ENCODE results near the gene PLD5. TPM values are rescaled to one million over a fixed set of nuclear protein-coding genes. Genes with fewer than 3 reads are reported as not detected.
"Not testable (repeated sequence)": the region's sequence is repeated elsewhere in the genome, so short reads cannot be mapped to it uniquely, and the experiment has no call there.

The PLD5 gene
- polyA plus RNA-seq, 10 donors = 0.92 to 3.2 (median 1.2) TPM

DNA sequence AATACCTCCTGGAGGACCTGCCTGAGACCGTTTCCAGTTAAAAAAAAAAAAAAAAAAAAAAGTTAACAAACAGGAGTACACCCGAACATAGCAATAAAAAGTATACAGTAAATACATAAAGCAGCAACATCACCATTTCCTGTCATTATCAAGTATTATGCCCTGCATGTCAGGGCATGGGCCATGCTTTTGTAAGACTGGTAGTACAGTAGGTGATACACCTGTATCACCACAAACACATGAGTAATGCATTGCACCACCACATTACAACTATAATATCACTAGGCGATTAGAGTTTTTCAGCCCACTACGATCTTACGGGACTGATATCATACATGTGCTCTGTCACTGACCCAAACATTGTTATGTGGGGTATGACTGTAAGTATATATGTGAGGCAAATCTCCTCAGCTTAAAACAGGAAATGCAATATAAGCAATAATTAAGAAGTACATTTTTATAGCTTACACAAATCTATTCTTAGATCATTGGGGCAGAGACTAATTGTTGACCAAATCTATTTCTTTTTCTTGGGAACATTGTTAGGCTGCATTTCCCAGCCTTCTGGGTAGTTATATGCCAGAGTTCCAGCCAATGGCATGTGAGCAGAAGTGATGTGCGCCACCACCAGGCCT is 98.1 kb downstream of the PLD5 start:
- DNase-seq = no peak

DNA sequence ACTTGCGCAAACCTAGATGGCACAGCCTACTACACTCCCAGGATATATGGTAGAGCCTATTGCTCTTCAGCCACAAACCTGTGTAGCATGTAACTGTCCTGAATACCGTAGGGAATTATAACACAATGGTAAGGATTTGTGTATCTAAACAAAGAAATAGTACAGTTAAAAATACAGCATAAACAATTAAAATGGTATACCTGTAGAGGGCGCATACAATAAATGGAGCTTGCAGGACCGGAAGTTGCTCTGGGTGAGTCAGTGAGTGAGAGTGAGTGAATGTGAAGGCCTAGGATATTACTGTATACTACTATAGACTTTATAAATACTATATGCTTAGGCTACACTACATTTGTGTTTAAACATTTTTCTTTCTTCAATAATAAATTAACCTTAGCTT is 99.3 kb downstream of the PLD5 start:
- DNase-seq = no peak

- DNase-seq = no peak
These were observed 107.8 kb downstream of the PLD5 start for GRCh38 chr1:242416657-242417056.

DNA sequence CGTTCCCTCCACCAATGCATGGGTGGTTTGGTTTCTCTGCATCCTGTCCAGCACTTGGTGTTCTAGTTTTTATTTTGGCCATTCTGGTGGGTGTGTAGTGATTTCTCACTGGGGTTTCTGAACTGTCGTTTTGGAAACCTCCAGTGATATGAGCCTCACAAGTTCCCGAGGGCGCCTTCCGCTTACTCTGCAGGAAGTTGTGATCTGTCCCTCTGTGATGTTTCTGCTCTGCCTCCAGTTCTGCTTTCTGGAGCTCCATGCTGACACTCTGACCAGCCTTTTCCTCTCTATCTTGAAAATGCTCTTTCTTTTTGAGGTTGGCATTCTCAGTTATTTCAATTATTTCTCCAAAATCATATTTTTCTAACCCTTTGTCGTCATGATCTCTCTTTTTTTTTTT is 111.6 kb downstream of the PLD5 start:
- no peak for DNase-seq

- DNase-seq = no peak
These were observed 112.6 kb downstream of the PLD5 start for GRCh38 chr1:242411901-242412300.

DNA sequence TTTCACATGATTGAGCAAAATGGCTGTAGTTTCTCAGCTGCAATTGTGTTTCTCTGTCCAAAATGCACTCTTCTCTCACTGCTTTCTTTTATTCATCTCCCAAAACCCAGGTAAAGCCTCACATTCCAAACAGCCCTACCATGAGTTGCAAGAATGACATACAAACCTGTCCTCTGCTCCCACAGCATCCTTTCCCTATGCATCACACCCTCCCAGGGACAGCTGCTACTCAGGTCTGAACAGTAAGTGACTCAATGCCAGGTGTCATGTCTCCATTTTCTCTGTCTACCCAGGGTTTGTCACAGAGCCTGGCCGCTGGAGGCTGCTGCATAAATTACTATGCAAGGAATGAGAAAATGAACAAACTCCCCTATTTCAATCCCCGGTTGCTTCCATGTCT is 118.5 kb downstream of the PLD5 start:
- DNase-seq = no peak

- no peak for DNase-seq
These were observed 120.2 kb downstream of the PLD5 start for GRCh38 chr1:242404296-242404695.

GRCh38 chr1:242402956-242403355 is 121.5 kb downstream of the PLD5 start:
- DNase-seq = no peak

DNA sequence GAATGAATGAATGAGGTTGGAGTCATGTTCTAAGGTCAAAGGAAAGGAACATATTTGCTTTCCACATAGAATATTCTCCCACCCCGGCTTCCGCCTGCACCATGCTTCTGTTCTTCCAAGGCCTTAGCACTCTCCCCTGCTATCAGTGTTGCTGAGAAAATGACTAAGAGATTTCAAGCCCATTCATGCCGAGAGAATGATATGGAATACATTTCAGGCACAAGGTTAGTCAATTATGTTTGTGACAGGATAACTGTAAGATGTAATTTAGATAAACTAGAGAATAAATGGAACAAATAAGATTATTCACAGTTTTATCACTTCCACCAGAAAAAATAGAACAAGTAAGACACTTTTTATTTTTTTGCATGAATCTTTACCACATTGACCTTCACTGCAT is 122.6 kb downstream of the PLD5 start:
- no peak for DNase-seq

- no peak for DNase-seq
These were observed 126.1 kb downstream of the PLD5 start for GRCh38 chr1:242398351-242398750.

DNA sequence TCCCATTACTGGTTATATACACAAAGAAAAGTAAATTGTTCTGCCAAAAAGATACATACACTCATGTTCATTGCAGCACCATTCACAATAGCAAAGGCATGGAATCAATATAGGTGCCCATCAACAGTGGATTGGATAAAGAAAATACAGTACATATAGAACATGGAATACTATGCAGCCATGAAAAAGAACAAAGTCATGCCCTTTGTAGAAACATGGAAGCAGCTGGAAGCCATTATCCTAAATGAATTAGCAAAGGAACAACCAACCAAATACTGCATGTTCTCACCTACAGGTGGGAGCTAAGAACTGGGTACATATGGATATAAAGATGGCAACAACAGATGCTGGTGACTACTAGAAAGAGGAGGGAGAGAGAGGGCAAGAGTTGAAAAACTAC is 132.6 kb downstream of the PLD5 start:
- no peak for DNase-seq

DNA sequence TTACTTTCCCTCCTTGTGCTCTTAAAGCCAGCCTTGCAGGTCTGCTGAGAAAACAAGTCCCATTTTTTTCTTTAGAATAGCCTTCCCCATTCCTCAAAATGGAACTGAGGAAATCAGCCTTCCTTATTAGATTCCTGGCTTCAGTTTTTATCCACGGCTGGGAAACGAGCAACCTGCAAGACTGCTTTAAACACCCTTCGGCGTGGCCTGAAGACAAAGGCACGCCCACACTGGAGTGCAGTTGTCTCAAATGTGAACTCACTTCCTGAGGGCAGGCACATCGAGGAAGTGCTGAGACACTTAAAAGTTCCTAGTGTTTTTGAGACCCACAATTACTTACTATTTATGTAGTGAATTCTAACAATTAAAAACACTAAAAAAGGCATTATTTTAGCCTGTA is 148.4 kb downstream of the PLD5 start:
- DNase-seq = not testable (repeated sequence)

DNA sequence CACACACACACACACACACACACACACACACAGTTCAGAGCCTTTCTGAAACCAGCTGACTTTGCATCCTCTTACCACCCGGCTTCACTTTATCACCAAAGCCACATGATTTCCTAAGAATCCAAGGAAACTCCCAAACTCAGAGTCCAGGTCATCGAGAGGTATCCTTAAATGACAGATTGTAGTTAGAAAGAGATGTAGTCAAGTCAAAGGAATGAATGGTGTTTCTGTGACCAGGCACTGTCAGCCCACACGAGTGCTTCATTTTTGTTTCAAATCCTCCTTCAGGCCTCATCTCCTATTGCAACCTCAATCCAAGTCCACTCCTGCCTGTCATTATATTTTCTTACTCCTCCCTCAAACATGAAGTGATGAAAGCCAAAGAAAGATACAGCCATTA is 174.1 kb downstream of the PLD5 start:
- peak in 1 of 3 donors; percentile 4 for DNase-seq

DNA sequence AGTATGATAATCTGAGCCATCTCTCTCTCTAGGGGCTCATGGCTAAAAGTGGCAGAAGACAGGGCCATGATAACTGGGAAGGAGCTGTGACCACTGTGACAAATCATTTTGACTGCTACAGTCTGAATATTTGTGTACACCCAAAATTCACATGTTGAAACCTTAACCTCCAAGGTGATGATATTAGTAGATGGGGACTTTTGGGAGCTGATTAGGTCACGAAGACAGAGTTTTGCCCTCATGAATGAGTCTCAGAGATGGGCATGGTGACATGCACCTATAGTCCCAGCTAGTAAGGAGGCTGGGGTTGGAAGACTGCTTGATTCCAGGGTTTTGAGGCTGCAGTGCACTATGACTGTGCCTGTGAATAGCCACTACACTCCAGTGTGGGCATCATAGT is 174.9 kb downstream of the PLD5 start:
- DNase-seq = no peak

GRCh38 chr1:242330865-242331264 is 193.6 kb downstream of the PLD5 start:
- DNase-seq = not testable (repeated sequence)

- DNase-seq = not testable (repeated sequence)
These were observed 197.1 kb downstream of the PLD5 start for GRCh38 chr1:242327381-242327780.

DNA sequence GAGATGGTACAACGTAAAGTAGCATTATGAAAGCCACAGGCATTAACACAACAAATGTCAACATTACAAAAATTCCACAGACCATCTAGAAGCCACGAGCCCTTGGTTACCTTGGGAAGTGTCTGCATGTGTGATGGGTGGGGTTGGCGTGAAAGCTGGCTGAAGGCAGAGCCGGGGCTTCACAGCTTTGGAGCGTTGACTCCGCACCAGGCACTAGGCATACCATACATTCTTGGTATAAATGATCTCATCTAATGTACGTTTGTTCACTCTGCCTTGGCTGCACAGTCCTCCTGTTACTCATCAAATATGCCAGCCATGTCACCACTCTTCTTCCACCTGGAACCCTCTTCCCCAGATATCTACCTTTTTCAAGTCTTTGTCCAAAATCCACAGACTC is 202.5 kb downstream of the PLD5 start:
- not testable (repeated sequence) for DNase-seq

GRCh38 chr1:242318140-242318539 is 206.4 kb downstream of the PLD5 start:
- no peak for DNase-seq

DNA sequence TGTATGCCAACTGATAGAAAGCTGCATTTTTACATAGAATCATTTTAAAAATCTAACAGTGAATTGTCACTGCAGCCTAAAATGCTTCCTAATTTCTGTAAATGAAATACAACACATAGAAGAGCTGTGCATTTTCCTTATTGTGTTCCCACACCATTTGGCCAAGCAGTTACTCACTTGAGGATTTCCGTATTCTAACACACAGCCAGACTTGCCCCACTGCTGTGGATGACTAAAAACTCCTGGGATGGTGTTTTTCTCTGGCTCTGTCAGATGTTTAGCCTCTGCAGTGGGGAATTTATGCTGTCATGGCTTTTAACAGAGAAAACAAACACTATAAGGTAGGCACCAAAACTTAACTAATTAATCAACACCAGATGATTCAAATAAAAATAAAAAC is 209.6 kb downstream of the PLD5 start:
- DNase-seq = not testable (repeated sequence)

DNA sequence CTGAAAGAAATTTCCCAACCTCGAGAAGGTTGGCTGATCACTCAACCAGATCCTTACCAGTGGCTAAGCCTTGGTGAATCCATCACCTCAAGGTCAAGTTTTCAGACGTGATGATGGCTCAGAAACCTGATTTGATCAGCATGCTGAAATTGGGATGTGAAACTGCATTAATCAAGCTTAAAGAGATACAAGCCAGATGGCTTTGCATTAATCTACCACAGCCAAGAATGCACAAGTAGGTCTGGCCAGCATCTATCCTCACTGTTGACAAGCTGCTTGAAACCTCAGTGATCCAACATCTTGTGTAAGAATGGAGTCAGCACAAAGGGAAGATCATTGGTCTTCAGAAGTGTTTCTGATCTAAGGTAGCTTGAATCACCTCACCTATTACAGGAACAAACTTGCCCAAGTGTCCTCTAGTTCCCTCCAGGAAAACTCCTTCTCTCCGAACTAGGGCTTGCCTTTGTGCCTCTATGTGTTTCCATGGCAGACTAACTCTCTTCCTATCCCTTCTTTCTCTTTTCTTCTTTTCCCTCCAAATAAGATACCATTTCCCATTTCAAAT is 210.3 kb downstream of the PLD5 start:
- not testable (repeated sequence) for DNase-seq

DNA sequence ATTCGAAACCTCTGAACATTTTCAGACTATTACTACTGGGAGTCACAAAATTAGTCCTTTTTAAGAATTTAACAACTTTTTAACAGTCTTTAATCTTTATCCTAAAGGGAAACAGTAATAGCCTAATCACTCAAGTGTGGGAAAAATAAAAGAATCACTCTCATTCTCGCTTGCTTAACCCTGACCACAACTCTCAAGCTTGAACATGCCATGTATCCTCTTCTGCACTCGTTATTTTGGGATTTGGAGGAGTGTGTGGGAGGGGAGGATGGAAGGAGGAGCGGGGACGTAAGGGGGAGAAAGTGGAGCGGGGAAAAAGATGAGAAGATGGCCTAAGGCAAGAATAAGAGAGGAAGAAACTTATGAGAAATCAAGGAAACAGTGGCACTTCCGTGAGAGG is 215.8 kb downstream of the PLD5 start:
- not testable (repeated sequence) for DNase-seq

DNA sequence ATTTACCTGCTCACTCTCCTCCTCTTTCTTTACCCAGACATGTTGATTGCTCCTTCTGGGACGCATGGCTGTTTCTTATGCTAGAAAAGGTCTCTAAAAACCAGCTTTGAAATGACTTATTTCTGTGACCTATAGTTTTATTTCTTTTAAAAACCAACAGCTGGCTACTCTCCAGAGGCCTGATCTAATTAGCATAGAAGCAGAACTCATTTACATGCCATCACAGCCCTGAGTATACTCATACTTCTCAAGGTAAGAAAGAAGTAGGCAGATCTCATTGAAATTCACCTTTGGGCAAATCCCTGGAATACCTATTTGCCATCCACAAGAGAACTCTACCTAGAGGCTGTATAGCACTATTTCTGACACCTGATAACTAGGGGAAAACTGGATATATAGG is 230.7 kb downstream of the PLD5 start:
- not testable (repeated sequence) for DNase-seq

GRCh38 chr1:242288067-242288466 is 236.4 kb downstream of the PLD5 start:
- DNase-seq = not testable (repeated sequence)
